Psoas muscle (tissue), 8 donors: ENCODE measurements around the gene TMA7. TPM values are rescaled to one million over a fixed set of nuclear protein-coding genes. Genes with fewer than 3 reads are reported as not detected.

Source experiments
- ATAC-seq, 4 donors: fragments of 200-7000 bp; cut with Tn5 transposase; one replicate each; pipeline ENCODE4 v1.9.1; 2020; ENCODE audit warnings: moderate library complexity in 3 of 4, mild to moderate bottlenecking in 2 of 4
- DNase-seq, 2 donors: peaks; one replicate each; pipeline ENCODE4 v3.0.0-alpha.2; 2020
- H3K27ac ChIP-seq: fragments of 200-600 bp; one replicate; pipeline ENCODE4 v1.8.0; 2022
- H3K27me3 ChIP-seq, 3 donors: fragments of 200-600 bp in 1 of 3; one replicate each; pipeline versions ENCODE4 v1.6.1 to v1.8.0; 2013 to 2022; ENCODE audit warnings: low read length in 2 of 3, mild to moderate bottlenecking in 2 of 3, moderate library complexity in 1 of 3; ENCODE audit not compliant: insufficient read depth in 3 of 3
- H3K36me3 ChIP-seq, 2 donors: fragments of 200-600 bp in 1 of 2; one replicate each; pipeline versions ENCODE4 v1.6.1 to v1.8.0; 2013 to 2022; ENCODE audit warnings: low read depth in 1 of 2, mild to moderate bottlenecking in 1 of 2, moderate library complexity in 1 of 2; ENCODE audit not compliant: insufficient read depth in 1 of 2
- H3K4me1 ChIP-seq: fragments of 200-600 bp; one replicate; pipeline ENCODE4 v1.8.0; 2022
- H3K4me3 ChIP-seq: fragments of 200-600 bp; one replicate; pipeline ENCODE4 v1.8.0; 2022; ENCODE audit warnings: mild to moderate bottlenecking
- H3K9me3 ChIP-seq: fragments of 200-600 bp; one replicate; pipeline ENCODE4 v1.8.0; 2022
- WGBS, 3 donors: extraction: QIAGEN DNeasy Blood & Tissue Kit; methylation state at CpG; one replicate each; pipeline versions ENCODE4 v1.1.6 to v1.1.7; 2013; 5-methylcytosine and 5-hydroxymethylcytosine counted together
- intact Hi-C, 2 donors: fragments of 100-400 bp; cut with DNase I; formaldehyde crosslinking; loops; one replicate each; pipeline versions ENCODE4 v1.11.0 to v1.14.2; 2022
- long read RNA-seq, 2 donors: library from polyadenylated mRNA; unstranded; transcript quantifications; one replicate each; pipeline ENCODE4 v2.0.0, GENCODE V29; 2021
- polyA plus RNA-seq, 3 donors: library from polyadenylated mRNA; stranded (reverse); fragments of 200-250 nt; gene quantifications; one replicate each; pipeline ENCODE4 v1.2.3, GENCODE V29; 2013
- total RNA-seq, 4 donors: library from RNA; stranded (reverse); fragmentation: NEBNext Ultra II Directional in 2 of 4; extraction: Animal tissue kit (Norgen Biotek cat#: 25700) in 2 of 4; gene quantifications; one replicate each; pipeline versions ENCODE4 v1.2.1 to v1.2.4, GENCODE V29; 2021 to 2023
- TF ChIP-seq, protein P1 (sequence below): fragments of 200-600 bp; IDR thresholded peaks from one replicate; pipeline ENCODE4 v1.8.0; 2022; ENCODE audit warnings: antibody characterized with exemption
- donor health status: healthy with polysubstance abuse.
- donor health status: DM: no; HTN: no; CAD: no; lungs with moderate emphysema.
- donor health status: Bipolar disorder and iron deficiency.
- donor health status: healthy.
- donor health status: DM: yes; HTN: yes; CAD: no.
- donor health status: DM: no; HTN: no; CAD: no.
- donor health status: DM: no; HTN: no; CAD: no.
- donor health status: DM: yes; HTN: yes; CAD: no.

The TMA7 gene
- total RNA-seq (100 to 1,000 TPM; 156 to 218 (median 185) TPM), polyA plus RNA-seq (100 to 1,000 TPM; 295 to 342 (median 332) TPM)
- long read RNA-seq, donor 1, transcript TMA7-201 (4 exons, 561 nt) = major isoform, 136 of 154 reads
- long read RNA-seq, donor 1, transcript TMA7-202 (3 exons, 619 nt) = minor isoform, 6 of 154 reads
- long read RNA-seq, donor 1, partial matches to known transcripts = 4 of 154 reads
- long read RNA-seq, donor 1, other reads (novel, unspliced or antisense) = 8 of 154 reads
- long read RNA-seq, donor 2, transcript TMA7-201 (4 exons, 561 nt) = major isoform, 177 of 209 reads
- long read RNA-seq, donor 2, transcript TMA7-202 (3 exons, 619 nt) = minor isoform, 6 of 209 reads
- long read RNA-seq, donor 2, partial matches to known transcripts = 2 of 209 reads
- long read RNA-seq, donor 2, other reads (novel, unspliced or antisense) = 24 of 209 reads

- TF ChIP-seq, protein P1, sequence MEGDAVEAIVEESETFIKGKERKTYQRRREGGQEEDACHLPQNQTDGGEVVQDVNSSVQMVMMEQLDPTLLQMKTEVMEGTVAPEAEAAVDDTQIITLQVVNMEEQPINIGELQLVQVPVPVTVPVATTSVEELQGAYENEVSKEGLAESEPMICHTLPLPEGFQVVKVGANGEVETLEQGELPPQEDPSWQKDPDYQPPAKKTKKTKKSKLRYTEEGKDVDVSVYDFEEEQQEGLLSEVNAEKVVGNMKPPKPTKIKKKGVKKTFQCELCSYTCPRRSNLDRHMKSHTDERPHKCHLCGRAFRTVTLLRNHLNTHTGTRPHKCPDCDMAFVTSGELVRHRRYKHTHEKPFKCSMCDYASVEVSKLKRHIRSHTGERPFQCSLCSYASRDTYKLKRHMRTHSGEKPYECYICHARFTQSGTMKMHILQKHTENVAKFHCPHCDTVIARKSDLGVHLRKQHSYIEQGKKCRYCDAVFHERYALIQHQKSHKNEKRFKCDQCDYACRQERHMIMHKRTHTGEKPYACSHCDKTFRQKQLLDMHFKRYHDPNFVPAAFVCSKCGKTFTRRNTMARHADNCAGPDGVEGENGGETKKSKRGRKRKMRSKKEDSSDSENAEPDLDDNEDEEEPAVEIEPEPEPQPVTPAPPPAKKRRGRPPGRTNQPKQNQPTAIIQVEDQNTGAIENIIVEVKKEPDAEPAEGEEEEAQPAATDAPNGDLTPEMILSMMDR = no peak
- intact Hi-C loops = loop anchor here in 1 of 2 donors (5.0 kb wide), 1 partner anchor 248 kb away; no protein-coding TSS in a partner anchor
- Histone ChIP-seq H3K4me1 (peaks cover 23% of the 10 kb centered on the region), H3K27ac (peak within 1 kb of the TSS; percentile 92), H3K4me3 (peak within 1 kb of the TSS; percentile 89), H3K36me3 (peaks cover 0 to 36% of the 10 kb centered on the region in 2 donors), H3K27me3 (no peaks in the 10 kb centered on the region), H3K9me3 (no peaks in the 10 kb centered on the region)
- DNase-seq (peak; percentile 98 to 99), ATAC-seq (peak; percentile 97 to 100 (median 98))
- 0% methylated on average over 54 of the region's 54 CpGs for WGBS, 3 donors
These were observed at the start of gene TMA7, which contains the start of gene CCDC51 for GRCh38 chr3:48439820-48440589. Gene TMA7, plus strand, starts transcription at chr3:48440257. Its CDS starts 40 bp downstream, at chr3:48440297. Gene CCDC51, minus strand, starts transcription at chr3:48440119. Its CDS starts 4,991 bp downstream, at chr3:48435128.

GRCh38 chr3:48394391-48394790 lies 45.7 kb upstream of the TMA7 start:
- Histone ChIP-seq H3K27ac (no peak overlapping the region), H3K9me3 (no peaks in the 10 kb centered on the region), H3K27me3 (peaks cover 0 to 5% (median 0%) of the 10 kb centered on the region in 3 donors), H3K4me3 (no peak overlapping the region), H3K4me1 (no peaks in the 10 kb centered on the region), H3K36me3 (no peaks in the 10 kb centered on the region)
- DNase-seq (no peak), ATAC-seq (no peak)
- WGBS, 3 donors = 87 to 94% (median 91%) methylated on average over 2 of the region's 2 CpGs
- TF ChIP-seq, protein P1 = no peak
- intact Hi-C loops = no loop called here

DNA sequence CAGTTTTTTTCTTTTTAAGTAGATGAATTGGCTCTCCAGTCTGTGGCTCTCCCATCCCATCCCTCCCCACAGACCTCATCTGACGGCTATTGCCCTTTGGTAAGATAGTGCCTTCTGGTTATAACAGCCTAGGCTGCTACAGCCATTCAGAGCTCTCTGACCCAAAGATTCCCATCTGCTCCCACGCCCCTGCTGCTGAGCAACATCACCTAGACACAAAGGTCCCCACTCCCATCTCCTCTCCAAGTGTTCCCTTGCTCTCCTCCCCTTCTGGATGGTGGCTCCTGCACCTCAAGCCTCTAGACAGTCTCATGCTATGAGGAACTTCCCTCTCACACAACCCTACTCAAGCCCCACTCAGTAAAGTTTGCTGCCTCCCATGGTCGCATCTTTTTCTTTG lies 44.3 kb upstream of the TMA7 start:
- 60 to 71% (median 64%) methylated on average over 3 of the region's 3 CpGs for WGBS, 3 donors
- intact Hi-C loops = loop anchor here in 1 of 2 donors (5.0 kb wide), 1 partner anchor 123 kb away; no protein-coding TSS in a partner anchor

More for the DNA sequence above, 44.3 kb upstream of the TMA7 start:
- Histone ChIP-seq H3K27me3 (peaks cover 0 to 5% (median 0%) of the 10 kb centered on the region in 3 donors), H3K4me3 (no peak overlapping the region), H3K9me3 (no peaks in the 10 kb centered on the region), H3K36me3 (no peaks in the 10 kb centered on the region), H3K27ac (no peak overlapping the region), H3K4me1 (no peaks in the 10 kb centered on the region)
- no peak for DNase-seq
- no peak for ATAC-seq
- TF ChIP-seq, protein P1 = no peak
